H1 (cell line): ENCODE measurements around the gene PRR7. TPM values are rescaled to one million over a fixed set of nuclear protein-coding genes. Genes with fewer than 3 reads are reported as not detected.

Source experiments
- CHD7 ChIP-seq: fragments of 300-600 bp; sonication (generic); IDR thresholded peaks from 2 replicates; pipeline ENCODE4 v1.7.1; 2012; ENCODE audit warnings: low read length, moderate library complexity, mild to moderate bottlenecking, inconsistent platforms; ENCODE audit not compliant: insufficient replicate concordance
- EGR1 ChIP-seq: IDR thresholded peaks from 2 replicates; pipeline ENCODE4 v1.6.1; 2011; ENCODE audit warnings: low read depth, low read length, borderline replicate concordance
- GABPA ChIP-seq: IDR thresholded peaks from 2 replicates; pipeline ENCODE4 v1.6.1; 2011; ENCODE audit warnings: mild to moderate bottlenecking, low read length, moderate library complexity, borderline replicate concordance; ENCODE audit not compliant: insufficient read depth
- KDM4A ChIP-seq: IDR thresholded peaks from one replicate; pipeline ENCODE4 v1.7.1; 2012; ENCODE audit warnings: low read depth, mild to moderate bottlenecking, moderate library complexity, low read length, inconsistent platforms; ENCODE audit not compliant: severe bottlenecking
- NANOG ChIP-seq: IDR thresholded peaks from 2 replicates; pipeline ENCODE4 v1.6.1; 2011; ENCODE audit warnings: low read length, low read depth, mild to moderate bottlenecking, inconsistent platforms; ENCODE audit not compliant: insufficient read depth, poor library complexity, severe bottlenecking
- polyA plus RNA-seq, 7 experiments: library from polyadenylated mRNA; depleted of rRNA in 3 of 7; stranded (reverse) in 5 of 7; unstranded in 2 of 7; fragments of >200 nt in 5 of 7; fragments of 200-250 nt in 2 of 7; gene quantifications; 1 replicate in 5 of 7; 2 replicates in 1 of 7; 4 replicates in 1 of 7; pipeline versions ENCODE4 v1.2.1 to v1.2.3, GENCODE V29; 2011 to 2013; ENCODE audit warnings: missing spikeins in 2 of 7, mixed read lengths in 2 of 7
- total RNA-seq: library from RNA; stranded (reverse); fragmentation: NEBNext Ultra II Directional; extraction: Animal tissue kit (Norgen Biotek cat#: 25700); gene quantifications from 2 replicates; pipeline ENCODE4 v1.2.1, GENCODE V29; 2021

PRR7 gene
- total and polyA plus RNA-seq, 2 of the 8 experiments (the other 6 are each of a cell fraction or from before 2014, with no cell fraction given), result 8.0 to 11.8 TPM

- TF ChIP-seq CHD7 (no peak), EGR1 (no peak), GABPA (no peak), KDM4A (peak; percentile 19), NANOG (no peak)
Measured at GRCh38 chr5:177470759-177471536, 24.3 kb downstream of the PRR7 start (continued).
